DMS114 treated with DMSO at 0.1 percent for 48 hours (cell line): ENCODE data around the gene PPP1R14C.

ENCODE experiments used
- DNase-seq: peaks from one replicate; lab custom pipeline; 2025; ENCODE audit not compliant: unreplicated experiment; lab: John Stamatoyannopoulos, UW

The PPP1R14C gene

GRCh38 chr6:150189122-150189521 is 46.3 kb downstream of the PPP1R14C start:
- DNase-seq: no peak

GRCh38 chr6:150191809-150192208 is 49.0 kb downstream of the PPP1R14C start:
- DNase-seq: no peak

DNA sequence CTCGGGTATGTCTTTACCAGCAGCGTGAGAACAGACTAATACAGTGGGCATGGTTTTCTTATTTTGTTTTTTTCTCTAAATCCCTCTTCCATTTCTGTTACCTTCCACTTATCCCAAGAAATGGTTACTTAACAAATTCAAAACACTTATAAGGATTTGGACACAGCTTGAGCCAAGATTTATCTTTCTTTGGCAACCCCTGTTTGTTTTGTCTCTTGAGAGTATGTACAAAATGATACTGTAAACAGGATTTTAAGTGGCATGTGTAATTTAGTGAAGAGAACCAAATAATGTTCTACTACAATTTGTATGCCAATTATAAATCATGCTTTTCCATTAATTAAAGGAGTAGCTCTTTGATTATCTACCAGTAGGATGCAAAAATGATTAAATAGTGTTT is 51.4 kb downstream of the PPP1R14C start:
- DNase-seq: no peak

DNA sequence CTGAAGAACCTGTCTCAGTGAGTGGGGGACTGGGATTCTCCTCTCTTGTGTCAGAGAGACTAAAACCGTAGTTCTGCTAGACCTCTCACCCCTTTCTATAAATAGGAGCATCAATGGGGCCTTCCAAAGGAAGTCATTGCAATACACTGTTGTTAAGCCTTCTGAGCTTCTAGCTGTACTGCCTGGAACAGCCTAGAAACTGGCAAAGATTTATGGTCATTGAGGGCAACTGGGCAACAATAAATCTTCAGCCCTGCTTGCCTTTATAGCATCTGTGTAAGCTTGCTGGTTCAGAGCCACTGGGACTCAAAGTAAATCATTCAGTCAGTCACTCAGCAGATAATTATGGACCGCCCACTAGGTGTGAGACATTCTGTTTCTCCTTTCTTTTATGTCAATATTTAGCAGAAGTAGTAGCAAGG is 53.2 kb downstream of the PPP1R14C start:
- no peak for DNase-seq

DNA sequence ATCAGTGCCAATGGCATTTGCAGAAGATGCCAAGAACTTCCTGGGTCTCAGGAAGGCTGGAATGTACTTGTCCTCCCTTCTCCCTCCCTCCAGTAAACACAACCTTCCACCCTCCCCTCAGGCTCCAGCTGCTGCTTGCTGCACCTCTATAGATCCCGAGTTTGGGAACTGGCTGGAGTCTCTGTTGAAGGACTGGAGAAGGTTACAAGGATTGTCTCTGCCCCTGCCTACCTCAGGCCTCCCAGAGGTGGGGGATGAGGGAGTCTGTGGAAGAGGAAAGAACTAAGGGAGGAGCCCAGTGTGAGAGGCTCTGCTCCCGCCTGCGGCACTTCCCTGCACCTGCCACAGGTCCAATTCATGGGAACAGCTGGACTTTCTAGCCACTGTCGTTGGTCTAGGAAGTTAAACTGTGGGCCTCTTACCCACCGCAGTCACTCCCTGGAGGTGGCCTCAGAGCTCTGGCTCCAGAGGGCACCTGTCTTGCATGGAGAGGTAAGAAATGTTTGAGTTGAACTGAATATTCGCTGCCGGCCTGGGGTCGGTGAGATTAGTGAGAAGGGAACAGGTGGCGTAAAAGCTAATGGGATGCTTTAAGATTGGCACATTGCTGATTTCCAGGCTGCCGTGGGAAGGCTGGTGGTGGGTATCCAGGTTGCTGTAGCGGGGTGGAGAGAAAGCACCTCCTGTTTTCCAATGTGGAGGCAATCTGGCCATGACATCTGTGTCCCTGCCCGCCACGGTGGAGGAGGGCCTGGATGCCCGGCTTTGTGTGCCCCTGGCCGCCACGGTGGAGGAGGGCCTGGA is 54.3 kb downstream of the PPP1R14C start:
- no peak for DNase-seq

DNA sequence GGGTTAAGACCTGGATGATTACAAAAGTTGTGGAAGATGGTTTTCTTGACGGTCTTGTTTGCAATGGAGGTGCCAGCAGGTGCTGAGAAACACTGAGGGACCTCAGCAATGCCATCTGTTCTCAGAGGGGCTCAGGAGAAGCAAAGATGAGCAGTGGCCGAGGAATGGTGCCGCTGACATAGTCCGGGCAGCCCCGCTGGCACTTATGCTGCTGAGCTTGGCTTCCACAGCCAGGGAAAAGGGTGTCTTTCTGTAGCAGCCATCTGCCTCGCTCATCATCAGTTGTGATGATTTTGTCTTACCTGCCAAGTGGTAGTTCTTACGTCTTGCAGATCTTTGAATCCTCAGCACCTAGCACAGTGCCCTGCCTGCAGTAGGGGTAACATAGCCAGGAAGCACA is 55.7 kb downstream of the PPP1R14C start:
- no peak for DNase-seq

- DNase-seq: no peak
Observed at GRCh38 chr6:150199241-150199640, 56.4 kb downstream of the PPP1R14C start.

DNA sequence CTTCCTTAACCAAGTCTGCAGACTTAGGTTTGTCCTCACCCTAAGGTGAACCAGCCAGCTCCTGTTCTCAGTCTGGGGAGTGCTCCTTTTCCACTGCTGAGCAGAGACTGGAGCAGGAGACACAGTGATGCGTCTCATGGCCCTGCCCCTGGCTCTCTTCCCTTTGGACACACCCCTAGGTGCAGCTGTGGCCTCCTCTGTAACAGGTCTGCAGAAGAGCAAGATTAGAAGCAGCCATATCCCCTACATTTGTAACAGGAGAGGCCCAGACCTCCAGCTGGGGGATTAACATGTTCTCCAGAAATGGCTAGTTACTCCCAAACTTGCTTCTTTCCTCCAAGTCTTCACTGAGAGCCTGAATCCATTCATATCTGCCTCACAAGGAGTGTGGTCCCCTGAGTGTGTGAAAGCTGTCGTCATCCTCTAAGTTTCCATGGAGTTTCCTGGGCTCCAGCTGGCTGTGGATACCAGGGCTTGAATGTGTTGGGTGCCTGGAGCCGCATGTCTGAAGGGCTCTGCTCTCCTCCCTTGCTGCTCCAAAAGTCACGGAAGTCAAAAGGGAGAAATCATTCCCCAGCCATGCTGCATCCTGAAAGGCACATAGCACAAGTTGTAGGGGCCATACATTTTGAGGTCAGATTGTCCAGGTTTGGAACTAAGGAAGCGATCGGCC is 57.7 kb downstream of the PPP1R14C start:
- no peak for DNase-seq

DNA sequence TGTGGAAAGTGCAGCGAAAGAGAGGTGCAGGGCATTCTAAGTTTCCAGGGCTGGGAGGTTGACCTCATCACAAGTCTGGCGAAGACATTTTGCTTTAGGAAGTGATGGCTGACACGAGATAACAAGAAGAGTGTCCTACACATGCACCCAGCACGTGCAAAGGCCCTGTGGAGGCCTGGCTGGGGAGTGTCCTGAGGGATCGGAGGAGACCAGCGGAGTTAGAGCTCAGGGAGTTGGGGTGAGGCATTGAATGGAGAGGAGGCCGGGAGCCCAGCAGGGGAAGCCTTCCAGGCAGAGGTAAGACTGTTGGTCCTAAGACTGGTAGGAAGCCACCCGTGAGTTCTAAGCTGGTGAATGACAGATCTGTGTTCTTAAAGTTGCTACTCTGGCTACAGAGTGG is 58.4 kb downstream of the PPP1R14C start:
- DNase-seq: no peak

DNA sequence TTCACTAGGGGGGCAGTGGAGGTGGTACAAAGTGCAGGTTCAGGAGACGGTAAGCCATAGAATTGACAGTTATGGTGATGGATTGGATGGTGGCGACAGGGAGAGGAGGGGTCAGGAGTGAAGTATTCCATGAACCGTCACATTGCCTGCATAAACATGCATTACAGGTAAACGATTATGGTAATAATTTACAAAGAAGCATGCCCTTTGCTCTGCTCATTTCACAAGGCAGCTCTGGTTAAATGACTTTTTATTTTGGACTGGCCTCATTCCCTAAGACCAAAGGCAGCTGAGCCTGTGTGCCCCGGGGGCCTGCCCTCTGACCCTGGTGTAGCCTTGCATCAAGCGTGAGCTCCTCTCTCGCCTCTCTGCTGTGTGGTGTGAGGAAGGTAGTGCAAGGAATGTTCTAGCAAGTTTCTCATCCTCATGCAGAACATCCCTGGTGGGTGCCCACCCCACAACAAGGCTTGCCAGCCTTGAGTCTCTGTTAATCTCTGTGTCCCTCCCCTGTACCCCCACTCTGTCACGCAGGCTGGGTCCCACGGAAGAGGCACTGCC is 59.0 kb downstream of the PPP1R14C start:
- DNase-seq: no peak

- no peak for DNase-seq
Observed at GRCh38 chr6:150202404-150202803, 59.6 kb downstream of the PPP1R14C start.

GRCh38 chr6:150202934-150203333 is 60.1 kb downstream of the PPP1R14C start:
- no peak for DNase-seq

- no peak for DNase-seq
Observed at GRCh38 chr6:150203378-150203777, 60.5 kb downstream of the PPP1R14C start.

DNA sequence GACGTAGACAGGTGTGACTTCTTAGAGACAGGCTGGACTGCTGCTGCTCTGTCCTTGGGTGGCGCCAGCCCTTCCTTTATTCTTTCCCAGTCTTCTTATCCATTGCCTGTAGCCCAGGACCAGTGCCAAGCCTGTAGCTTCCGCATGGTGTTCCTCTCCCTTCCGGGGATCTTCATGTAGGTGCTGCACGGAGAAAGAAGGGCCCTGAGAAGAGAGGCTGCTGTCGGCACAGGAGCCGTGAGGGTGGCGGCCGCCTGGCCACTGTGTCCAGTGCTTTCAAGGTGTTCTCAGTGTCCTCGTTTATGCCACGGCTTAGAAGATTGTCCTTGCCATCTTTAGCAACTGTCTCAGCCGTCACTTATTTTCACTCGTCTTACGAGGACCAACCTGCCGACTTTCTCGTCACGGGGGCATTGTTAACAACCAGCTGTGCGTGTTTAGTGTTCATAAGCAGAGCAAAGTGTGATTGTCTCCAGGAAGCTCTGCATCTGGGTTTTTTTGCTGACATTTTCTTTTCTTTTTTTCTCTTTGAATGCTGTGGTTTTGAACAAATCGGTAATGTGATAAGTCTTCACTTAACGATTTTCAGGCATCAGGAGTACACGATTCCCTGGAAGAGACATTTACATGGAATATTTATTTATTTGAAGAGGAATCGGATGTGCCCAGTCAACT is 61.2 kb downstream of the PPP1R14C start:
- no peak for DNase-seq

DNA sequence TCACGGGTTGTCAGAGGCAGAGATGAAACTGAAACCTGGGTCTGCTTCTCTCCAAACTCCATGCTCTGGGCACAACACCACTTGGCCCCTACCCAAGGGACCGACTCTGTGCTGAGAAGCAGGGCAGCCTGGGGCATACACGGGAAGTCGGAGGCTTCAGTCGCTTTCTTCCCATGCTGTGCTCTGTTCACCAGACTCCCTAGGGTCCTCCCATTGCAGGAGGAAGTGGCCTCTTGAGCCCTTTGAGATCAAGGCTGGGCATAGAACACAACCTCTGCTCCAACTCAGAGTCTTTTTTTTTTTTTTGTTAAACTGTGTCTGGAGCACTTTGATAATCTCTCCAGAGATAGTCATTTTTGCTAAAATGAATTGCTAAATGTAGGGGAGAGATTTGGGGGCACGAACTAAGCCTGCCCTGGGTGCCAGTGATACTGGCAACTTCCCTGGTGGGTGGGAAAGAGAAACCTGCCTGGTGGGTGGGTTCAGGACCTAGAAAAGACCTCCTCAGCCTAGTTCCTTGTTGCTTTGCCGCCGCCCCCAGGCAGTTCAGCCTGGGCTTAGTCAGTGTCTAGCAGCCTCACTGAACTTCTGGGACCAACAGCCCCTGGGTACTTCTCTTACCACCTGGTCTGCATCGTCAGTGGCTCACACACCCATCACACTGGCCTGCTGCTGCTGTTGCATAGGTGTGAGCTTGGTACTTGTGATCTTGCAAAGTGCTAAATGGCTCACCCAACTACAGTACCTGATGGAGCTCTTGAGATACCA is 62.0 kb downstream of the PPP1R14C start:
- no peak for DNase-seq

GRCh38 chr6:150207931-150208570 is 65.2 kb downstream of the PPP1R14C start:
- no peak for DNase-seq

- DNase-seq: no peak
Observed at GRCh38 chr6:150208611-150209352, 65.9 kb downstream of the PPP1R14C start.

DNA sequence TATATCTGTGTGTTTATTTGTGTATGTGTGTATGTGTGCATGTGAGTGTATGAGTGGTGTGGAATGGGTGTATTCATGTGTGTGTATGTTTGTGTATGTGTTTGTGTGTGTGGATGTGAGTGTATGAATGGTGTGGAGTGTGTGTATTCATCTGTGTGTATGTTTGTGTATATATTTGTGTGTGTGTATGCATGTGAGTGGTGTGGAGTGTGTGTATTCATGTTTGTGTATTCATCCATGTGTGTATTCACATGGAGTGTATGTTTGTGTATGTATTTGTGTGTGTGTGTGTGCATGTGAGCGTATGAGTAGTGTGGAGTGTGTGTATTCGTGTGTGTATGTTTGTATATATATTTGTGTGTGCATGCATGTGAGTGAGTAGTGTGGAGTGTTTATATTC is 66.6 kb downstream of the PPP1R14C start:
- DNase-seq: no peak

GRCh38 chr6:150211700-150212511 is 69.1 kb downstream of the PPP1R14C start:
- no peak for DNase-seq
